GM12878 (cell line): Measurements from ENCODE around the gene MCUB. TPM values are rescaled to one million over a fixed set of nuclear protein-coding genes. Genes with fewer than 3 reads are reported as not detected.

Experiments used
- ATAC-seq: fragments of 200-7000 bp; cut with Tn5 transposase; 3 replicates; pipeline ENCODE4 v1.9.1; 2020; ENCODE audit warnings: mild to moderate bottlenecking, moderate library complexity
- BruUV-seq: library from RNA; stranded (reverse); fragments of 400-500 nt; replicated peaks from 2 replicates; lab custom pipeline; 2021; lab: Mats Ljungman, UMichigan
- CTCF ChIA-PET: fragments of 300-600 bp; sonication (Branson Sonifier 250); formaldehyde crosslinking; extraction: SDS; loops from one replicate; lab custom pipeline; 2021; ENCODE audit warnings: inconsistent platforms; lab: Yijun Ruan, JAX
- POLR2A ChIA-PET: fragments of 350-600 bp; formaldehyde crosslinking; extraction: SDS; loops from one replicate; lab custom pipeline; 2021; ENCODE audit warnings: inconsistent platforms; lab: Charles Lee
- RAD21 ChIA-PET: fragments of 300-600 bp; sonication (Branson Sonifier 250); formaldehyde crosslinking; loops from one replicate; lab custom pipeline; 2023; ENCODE audit warnings: antibody characterized with exemption; ENCODE audit not compliant: unreplicated experiment; lab: Charles Lee
- SMC1A ChIA-PET: fragments of 300-600 bp; sonication (Branson Sonifier 250); formaldehyde crosslinking; loops from one replicate; lab custom pipeline; 2023; ENCODE audit not compliant: unreplicated experiment, uncharacterized antibody; lab: Charles Lee
- DNase-seq: peaks from one replicate; pipeline ENCODE4 v3.0.0-alpha.2; 2011; ENCODE audit warnings: low read depth, low spot score
- FAIRE-seq: peaks from 3 replicates; lab custom pipeline; 2011; peaks lifted over from hg19 to GRCh38; lab: Jason Lieb, UNC
- H2AFZ ChIP-seq: 2 replicates; pipeline ENCODE4 v1.6.0; 2011; ENCODE audit warnings: low read depth, low read length, control low read depth; ENCODE audit not compliant: control insufficient read depth
- H3K27ac ChIP-seq: 2 replicates; pipeline ENCODE4 v1.5.1; 2011; ENCODE audit warnings: control low read depth; ENCODE audit not compliant: control insufficient read depth, insufficient read depth
- H3K27me3 ChIP-seq, 2 experiments: replicated peaks in 1 of 2; 2 replicates each; pipeline versions ENCODE4 v1.6.0 to v1.6.1; 2011; ENCODE audit warnings: low read length in 1 of 2; ENCODE audit not compliant: control insufficient read depth in 2 of 2, insufficient read depth in 2 of 2
- H3K36me3 ChIP-seq, 2 experiments: 2 replicates each; pipeline ENCODE4 v1.5.1; 2011; ENCODE audit warnings: low read length in 1 of 2; ENCODE audit not compliant: control insufficient read depth in 2 of 2, insufficient read depth in 2 of 2
- H3K4me1 ChIP-seq: 2 replicates; pipeline ENCODE4 v1.6.1; 2011; ENCODE audit warnings: mild to moderate bottlenecking, low read length, moderate library complexity, mixed read lengths; ENCODE audit not compliant: control insufficient read depth, insufficient read depth
- H3K4me2 ChIP-seq: 2 replicates; pipeline ENCODE4 v1.6.0; 2011; ENCODE audit warnings: control low read depth; ENCODE audit not compliant: control insufficient read depth, insufficient read depth
- H3K4me3 ChIP-seq: fragments of 200-600 bp; sonication (generic); 2 replicates; pipeline ENCODE4 v1.5.1; 2016
- H3K79me2 ChIP-seq: 2 replicates; pipeline ENCODE4 v1.6.0; 2011; ENCODE audit warnings: low read length; ENCODE audit not compliant: control insufficient read depth, insufficient read depth
- H3K9ac ChIP-seq: 2 replicates; pipeline ENCODE4 v1.8.0; 2011; ENCODE audit warnings: low read length, control low read depth, mixed read lengths; ENCODE audit not compliant: control insufficient read depth, insufficient read depth
- H3K9me3 ChIP-seq: replicated peaks from 3 replicates; pipeline ENCODE4 v1.5.1; 2011; ENCODE audit warnings: mild to moderate bottlenecking, low read length; ENCODE audit not compliant: control insufficient read depth, insufficient read depth
- H4K20me1 ChIP-seq: 2 replicates; pipeline ENCODE4 v1.6.0; 2011; ENCODE audit not compliant: control insufficient read depth, insufficient read depth
- CHD1 ChIP-seq: IDR thresholded peaks from 2 replicates; pipeline ENCODE4 v1.6.1; 2012; ENCODE audit warnings: low read depth, low read length, improper control_type of control experiment
- EED ChIP-seq: sonication (generic); IDR thresholded peaks from 2 replicates; pipeline ENCODE4 v1.6.1; 2016; ENCODE audit warnings: antibody characterized with exemption, low read depth
- ESRRA ChIP-seq: IDR thresholded peaks from 2 replicates; pipeline ENCODE4 v1.6.1; 2012; ENCODE audit warnings: mild to moderate bottlenecking, low read length, improper control_type of control experiment
- JUNB ChIP-seq: IDR thresholded peaks from 2 replicates; pipeline ENCODE4 v1.6.1; 2016; ENCODE audit warnings: antibody characterized with exemption, mild to moderate bottlenecking
- MEF2A ChIP-seq: IDR thresholded peaks from 2 replicates; pipeline ENCODE4 v1.6.1; 2011; ENCODE audit warnings: low read depth, mild to moderate bottlenecking, low read length, moderate library complexity; ENCODE audit not compliant: insufficient read depth
- RBBP5 ChIP-seq: fragments of 200-600 bp; sonication (generic); conservative IDR thresholded peaks from 2 replicates; pipeline ENCODE4 v1.6.1; 2016
- SP1 ChIP-seq: IDR thresholded peaks from one replicate; pipeline ENCODE4 v1.6.1; 2011; ENCODE audit warnings: low read depth, low read length
- WRNIP1 ChIP-seq: IDR thresholded peaks from 2 replicates; pipeline ENCODE4 v1.6.1; 2011; ENCODE audit warnings: low read depth, low read length, improper control_type of control experiment, borderline replicate concordance
- ZNF207 ChIP-seq: fragments of 450-650 bp; IDR thresholded peaks from 2 replicates; pipeline ENCODE4 v1.6.1; 2014; ENCODE audit warnings: antibody characterized with exemption, mild to moderate bottlenecking, borderline replicate concordance
- ZZZ3 ChIP-seq: IDR thresholded peaks from 2 replicates; pipeline ENCODE4 v1.6.1; 2011; ENCODE audit warnings: low read depth; ENCODE audit not compliant: control insufficient read depth, insufficient read length
- WGBS: methylation state at CpG from one replicate; pipeline ENCODE4 v1.1.6; 2016; ENCODE audit warnings: low lambda C conversion rate; ENCODE audit not compliant: insufficient replicate concordance, insufficient coverage; ENCODE audit errors: missing lambda C conversion rate; 5-methylcytosine and 5-hydroxymethylcytosine counted together
- in situ Hi-C: fragments of 300-500 bp; cut with MboI; formaldehyde crosslinking; loops from 9 replicates; pipeline ENCODE4 v1.14.3; 2018; ENCODE audit warnings: mixed read lengths
- intact Hi-C: fragments of 100-400 bp; cut with micrococcal nuclease; formaldehyde crosslinking; loops from one replicate; pipeline ENCODE4 v1.14.2; 2022; ENCODE audit not compliant: unreplicated experiment
- polyA plus RNA-seq, 11 experiments: library from polyadenylated mRNA; depleted of rRNA in 4 of 11; unstranded in 6 of 11; stranded (reverse) in 5 of 11; fragments of >200 nt; fragmentation: Nextera tagmentation in 4 of 11; fragmentation: Illumina TruSeq in 1 of 11; extraction: Ambion mirVana in 4 of 11; extraction: Trizol in 1 of 11; gene quantifications; 1 replicate in 1 of 11; 2 replicates in 10 of 11; pipeline versions ENCODE4 v1.2.1 to v1.2.3, GENCODE V29; 2011 to 2016; ENCODE audit warnings: inconsistent platforms in 2 of 11, missing spikeins in 2 of 11, low read depth in 1 of 11
- total RNA-seq, 4 experiments: library from RNA; depleted of rRNA in 3 of 4; stranded (reverse); fragments of >200 nt in 3 of 4; fragmentation: Illumina TruSeq in 1 of 4; extraction: Trizol in 1 of 4; gene quantifications; 2 replicates each; pipeline versions ENCODE4 v1.2.1 to v1.2.3, GENCODE V29; 2013 to 2021
- TF ChIP-seq, protein P1 (sequence below): fragments of 450-650 bp; conservative IDR thresholded peaks from 2 replicates; pipeline ENCODE4 v1.6.1; 2017; ENCODE audit warnings: mild to moderate bottlenecking, moderate library complexity
- TF ChIP-seq, protein P2 (sequence below): IDR thresholded peaks from 2 replicates; pipeline ENCODE4 v1.6.1; 2012; ENCODE audit warnings: low read depth, low read length, improper control_type of control experiment
- TF ChIP-seq, protein P3 (sequence below): IDR thresholded peaks from 2 replicates; pipeline ENCODE4 v1.6.1; 2012; ENCODE audit warnings: mild to moderate bottlenecking, low read depth, low read length
- TF ChIP-seq, protein P4 (sequence below): IDR thresholded peaks from 2 replicates; pipeline ENCODE4 v1.6.1; 2011; ENCODE audit warnings: low read depth, low read length, improper control_type of control experiment, borderline replicate concordance
- TF ChIP-seq, protein P5 (sequence below): fragments of 450-650 bp; IDR thresholded peaks from 2 replicates; pipeline ENCODE4 v1.6.1; 2017; ENCODE audit warnings: low read depth, mild to moderate bottlenecking, moderate library complexity
- TF ChIP-seq, protein P6 (sequence below): IDR thresholded peaks from 2 replicates; pipeline ENCODE4 v1.6.1; 2012; ENCODE audit warnings: low read depth, low read length, improper control_type of control experiment

The MCUB gene
- total and polyA plus RNA-seq, 10 of the 15 experiments (the other 5 are each of a cell fraction or from before 2014, with no cell fraction given): 4.7 to 63.7 (median 39.4) TPM

DNA sequence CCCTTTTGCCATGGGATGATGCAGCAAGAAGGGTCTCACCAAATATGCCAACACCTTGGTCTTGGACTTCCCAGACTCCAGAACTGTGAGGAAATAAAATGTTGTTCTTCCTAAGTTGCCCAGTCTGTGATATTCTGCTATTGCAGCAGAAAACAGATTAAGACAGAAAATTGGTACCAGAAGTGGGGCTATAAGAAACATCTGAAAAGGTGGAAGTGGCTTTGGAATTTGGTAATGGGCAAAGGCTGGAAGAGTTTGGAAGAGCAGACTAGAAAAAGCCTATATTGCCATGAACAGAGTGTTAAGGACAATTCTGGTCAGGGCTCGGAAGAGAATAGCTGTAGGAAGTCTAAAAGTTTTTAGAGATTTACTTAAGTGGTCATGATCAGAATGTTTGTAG, 115.8 kb downstream of the MCUB start:
- intact Hi-C loops (no loop called here), in situ Hi-C loops (no loop called here)
- H3K9ac ChIP-seq: no peak overlapping the region
- ChIA-PET POLR2A (no interaction called here), RAD21 (no interaction called here), CTCF (interaction anchor here (0.6 to 1.1 kb wide), 2 partner anchors 10 to 243 kb away, joined by 3 read pairs; no protein-coding TSS in a partner anchor), SMC1A (interaction anchor here (1.1 to 2.1 kb wide), 4 partner anchors 25 to 129 kb away, joined by 3 to 6 read pairs (median 4); partner anchors contain the start of gene CASP6)
- no peak overlapping the region for H2AFZ ChIP-seq
- ATAC-seq (no peak), FAIRE-seq (no peak), DNase-seq (no peak)
- no peaks in the 10 kb centered on the region for H3K36me3 ChIP-seq
- no TSS peak for BruUV-seq
- 95% methylated on average over 1 of the region's 1 CpG for WGBS
- no peak overlapping the region for H3K4me2 ChIP-seq
- H3K79me2 ChIP-seq: no peaks in the 10 kb centered on the region
- no peaks in the 10 kb centered on the region for H4K20me1 ChIP-seq
- H3K27me3 ChIP-seq: no peaks in the 10 kb centered on the region
- no peaks in the 10 kb centered on the region for H3K4me1 ChIP-seq
- no peak overlapping the region for H3K27ac ChIP-seq
- no peak overlapping the region for H3K4me3 ChIP-seq
- no peaks in the 10 kb centered on the region; the same call in 2 of the 3 replicates for H3K9me3 ChIP-seq
- TF ChIP-seq, protein P1, sequence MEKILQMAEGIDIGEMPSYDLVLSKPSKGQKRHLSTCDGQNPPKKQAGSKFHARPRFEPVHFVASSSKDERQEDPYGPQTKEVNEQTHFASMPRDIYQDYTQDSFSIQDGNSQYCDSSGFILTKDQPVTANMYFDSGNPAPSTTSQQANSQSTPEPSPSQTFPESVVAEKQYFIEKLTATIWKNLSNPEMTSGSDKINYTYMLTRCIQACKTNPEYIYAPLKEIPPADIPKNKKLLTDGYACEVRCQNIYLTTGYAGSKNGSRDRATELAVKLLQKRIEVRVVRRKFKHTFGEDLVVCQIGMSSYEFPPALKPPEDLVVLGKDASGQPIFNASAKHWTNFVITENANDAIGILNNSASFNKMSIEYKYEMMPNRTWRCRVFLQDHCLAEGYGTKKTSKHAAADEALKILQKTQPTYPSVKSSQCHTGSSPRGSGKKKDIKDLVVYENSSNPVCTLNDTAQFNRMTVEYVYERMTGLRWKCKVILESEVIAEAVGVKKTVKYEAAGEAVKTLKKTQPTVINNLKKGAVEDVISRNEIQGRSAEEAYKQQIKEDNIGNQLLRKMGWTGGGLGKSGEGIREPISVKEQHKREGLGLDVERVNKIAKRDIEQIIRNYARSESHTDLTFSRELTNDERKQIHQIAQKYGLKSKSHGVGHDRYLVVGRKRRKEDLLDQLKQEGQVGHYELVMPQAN: no peak
- TF ChIP-seq, protein P2, sequence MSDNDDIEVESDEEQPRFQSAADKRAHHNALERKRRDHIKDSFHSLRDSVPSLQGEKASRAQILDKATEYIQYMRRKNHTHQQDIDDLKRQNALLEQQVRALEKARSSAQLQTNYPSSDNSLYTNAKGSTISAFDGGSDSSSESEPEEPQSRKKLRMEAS: no peak
- no peak for TF ChIP-seq RBBP5
- TF ChIP-seq, protein P3, sequence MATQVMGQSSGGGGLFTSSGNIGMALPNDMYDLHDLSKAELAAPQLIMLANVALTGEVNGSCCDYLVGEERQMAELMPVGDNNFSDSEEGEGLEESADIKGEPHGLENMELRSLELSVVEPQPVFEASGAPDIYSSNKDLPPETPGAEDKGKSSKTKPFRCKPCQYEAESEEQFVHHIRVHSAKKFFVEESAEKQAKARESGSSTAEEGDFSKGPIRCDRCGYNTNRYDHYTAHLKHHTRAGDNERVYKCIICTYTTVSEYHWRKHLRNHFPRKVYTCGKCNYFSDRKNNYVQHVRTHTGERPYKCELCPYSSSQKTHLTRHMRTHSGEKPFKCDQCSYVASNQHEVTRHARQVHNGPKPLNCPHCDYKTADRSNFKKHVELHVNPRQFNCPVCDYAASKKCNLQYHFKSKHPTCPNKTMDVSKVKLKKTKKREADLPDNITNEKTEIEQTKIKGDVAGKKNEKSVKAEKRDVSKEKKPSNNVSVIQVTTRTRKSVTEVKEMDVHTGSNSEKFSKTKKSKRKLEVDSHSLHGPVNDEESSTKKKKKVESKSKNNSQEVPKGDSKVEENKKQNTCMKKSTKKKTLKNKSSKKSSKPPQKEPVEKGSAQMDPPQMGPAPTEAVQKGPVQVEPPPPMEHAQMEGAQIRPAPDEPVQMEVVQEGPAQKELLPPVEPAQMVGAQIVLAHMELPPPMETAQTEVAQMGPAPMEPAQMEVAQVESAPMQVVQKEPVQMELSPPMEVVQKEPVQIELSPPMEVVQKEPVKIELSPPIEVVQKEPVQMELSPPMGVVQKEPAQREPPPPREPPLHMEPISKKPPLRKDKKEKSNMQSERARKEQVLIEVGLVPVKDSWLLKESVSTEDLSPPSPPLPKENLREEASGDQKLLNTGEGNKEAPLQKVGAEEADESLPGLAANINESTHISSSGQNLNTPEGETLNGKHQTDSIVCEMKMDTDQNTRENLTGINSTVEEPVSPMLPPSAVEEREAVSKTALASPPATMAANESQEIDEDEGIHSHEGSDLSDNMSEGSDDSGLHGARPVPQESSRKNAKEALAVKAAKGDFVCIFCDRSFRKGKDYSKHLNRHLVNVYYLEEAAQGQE: no peak
- no peak for TF ChIP-seq MEF2A
- TF ChIP-seq CHD1: no peak
- TF ChIP-seq, protein P4, sequence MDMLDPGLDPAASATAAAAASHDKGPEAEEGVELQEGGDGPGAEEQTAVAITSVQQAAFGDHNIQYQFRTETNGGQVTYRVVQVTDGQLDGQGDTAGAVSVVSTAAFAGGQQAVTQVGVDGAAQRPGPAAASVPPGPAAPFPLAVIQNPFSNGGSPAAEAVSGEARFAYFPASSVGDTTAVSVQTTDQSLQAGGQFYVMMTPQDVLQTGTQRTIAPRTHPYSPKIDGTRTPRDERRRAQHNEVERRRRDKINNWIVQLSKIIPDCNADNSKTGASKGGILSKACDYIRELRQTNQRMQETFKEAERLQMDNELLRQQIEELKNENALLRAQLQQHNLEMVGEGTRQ: no peak
- TF ChIP-seq ZZZ3: no peak
- TF ChIP-seq, protein P5, sequence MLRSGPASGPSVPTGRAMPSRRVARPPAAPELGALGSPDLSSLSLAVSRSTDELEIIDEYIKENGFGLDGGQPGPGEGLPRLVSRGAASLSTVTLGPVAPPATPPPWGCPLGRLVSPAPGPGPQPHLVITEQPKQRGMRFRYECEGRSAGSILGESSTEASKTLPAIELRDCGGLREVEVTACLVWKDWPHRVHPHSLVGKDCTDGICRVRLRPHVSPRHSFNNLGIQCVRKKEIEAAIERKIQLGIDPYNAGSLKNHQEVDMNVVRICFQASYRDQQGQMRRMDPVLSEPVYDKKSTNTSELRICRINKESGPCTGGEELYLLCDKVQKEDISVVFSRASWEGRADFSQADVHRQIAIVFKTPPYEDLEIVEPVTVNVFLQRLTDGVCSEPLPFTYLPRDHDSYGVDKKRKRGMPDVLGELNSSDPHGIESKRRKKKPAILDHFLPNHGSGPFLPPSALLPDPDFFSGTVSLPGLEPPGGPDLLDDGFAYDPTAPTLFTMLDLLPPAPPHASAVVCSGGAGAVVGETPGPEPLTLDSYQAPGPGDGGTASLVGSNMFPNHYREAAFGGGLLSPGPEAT: no peak
- TF ChIP-seq ZNF207: no peak
- TF ChIP-seq, protein P6, sequence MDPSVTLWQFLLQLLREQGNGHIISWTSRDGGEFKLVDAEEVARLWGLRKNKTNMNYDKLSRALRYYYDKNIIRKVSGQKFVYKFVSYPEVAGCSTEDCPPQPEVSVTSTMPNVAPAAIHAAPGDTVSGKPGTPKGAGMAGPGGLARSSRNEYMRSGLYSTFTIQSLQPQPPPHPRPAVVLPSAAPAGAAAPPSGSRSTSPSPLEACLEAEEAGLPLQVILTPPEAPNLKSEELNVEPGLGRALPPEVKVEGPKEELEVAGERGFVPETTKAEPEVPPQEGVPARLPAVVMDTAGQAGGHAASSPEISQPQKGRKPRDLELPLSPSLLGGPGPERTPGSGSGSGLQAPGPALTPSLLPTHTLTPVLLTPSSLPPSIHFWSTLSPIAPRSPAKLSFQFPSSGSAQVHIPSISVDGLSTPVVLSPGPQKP: no peak
- TF ChIP-seq SP1: no peak
- no peak for TF ChIP-seq ESRRA
- TF ChIP-seq WRNIP1: no peak
- TF ChIP-seq JUNB: no peak
- no peak for TF ChIP-seq EED
